ENCODE measurements around the gene PNPO.

- TF ChIP-seq CTCF (IDR thresholded peaks at IDR 0.05), result no peak
- TF ChIP-seq EP300 (IDR thresholded peaks at IDR 0.05), result no peak
- no peak for TF ChIP-seq POLR2A (IDR thresholded peaks at IDR 0.05)
Measured at GRCh38 chr17:47996201-47996600, 54.8 kb downstream of the PNPO start.
